GM18909 (cell line): ENCODE data around the gene FAM156B.
"Not testable (repeated sequence)": the region's sequence is repeated elsewhere in the genome, so short reads cannot be mapped to it uniquely, and the experiment has no call there.

ENCODE experiments used
- ATAC-seq: cut with Tn5 transposase; IDR thresholded peaks from one replicate; pipeline ENCODE4 v1.9.1; 2021; ENCODE audit warnings: mild to moderate bottlenecking; ENCODE audit not compliant: unreplicated experiment, poor library complexity

FAM156B gene

GRCh38 chrX:52896855-52897709 is at the start of gene FAM156B:
Gene FAM156B, plus strand, starts transcription at chrX:52897330. Its CDS starts 9,896 bp downstream, at chrX:52907226.
- peak; percentile 88 for ATAC-seq

GRCh38 chrX:52852110-52852860 is 44.8 kb upstream of the FAM156B start:
- ATAC-seq = no peak

GRCh38 chrX:52856991-52857525 is 40.1 kb upstream of the FAM156B start:
- not testable (repeated sequence) for ATAC-seq

- no peak for ATAC-seq
These were observed 31.7 kb upstream of the FAM156B start for GRCh38 chrX:52865343-52865998.

GRCh38 chrX:52867610-52868348 is 29.4 kb upstream of the FAM156B start, which contains the start of gene XAGE3:
Gene XAGE3, minus strand, starts transcription at chrX:52868083. Its CDS starts 950 bp downstream, at chrX:52867133.
- no peak for ATAC-seq

- no peak for ATAC-seq
These were observed 27.1 kb upstream of the FAM156B start for GRCh38 chrX:52870046-52870445.

- ATAC-seq = not testable (repeated sequence)
These were observed 23.3 kb upstream of the FAM156B start for GRCh38 chrX:52873825-52874224.

GRCh38 chrX:52874661-52875060 is 22.5 kb upstream of the FAM156B start:
- ATAC-seq = no peak

- ATAC-seq = not testable (repeated sequence)
These were observed 21.7 kb upstream of the FAM156B start for GRCh38 chrX:52875436-52875835.

GRCh38 chrX:52876386-52876785 is 20.7 kb upstream of the FAM156B start:
- not testable (repeated sequence) for ATAC-seq

GRCh38 chrX:52887459-52887858 is 9.7 kb upstream of the FAM156B start:
- ATAC-seq = not testable (repeated sequence)

- ATAC-seq = not testable (repeated sequence)
These were observed 9.0 kb upstream of the FAM156B start for GRCh38 chrX:52888090-52888489.

- ATAC-seq = peak; percentile 30
These were observed 692 bp upstream of the FAM156B start for GRCh38 chrX:52896438-52896837.

GRCh38 chrX:52905531-52905930 is 8.4 kb downstream of the FAM156B start:
- not testable (repeated sequence) for ATAC-seq

- not testable (repeated sequence) for ATAC-seq
These were observed 8.9 kb downstream of the FAM156B start for GRCh38 chrX:52906072-52906471.

- not testable (repeated sequence) for ATAC-seq
These were observed 10.0 kb downstream of the FAM156B start for GRCh38 chrX:52907137-52907536.

GRCh38 chrX:52907900-52908299 is 10.8 kb downstream of the FAM156B start:
- not testable (repeated sequence) for ATAC-seq

GRCh38 chrX:52909313-52909969 is 12.3 kb downstream of the FAM156B start:
- ATAC-seq = not testable (repeated sequence)

- ATAC-seq = not testable (repeated sequence)
These were observed 16.6 kb downstream of the FAM156B start for GRCh38 chrX:52913681-52914080.
